AG09309 (cell line): Measurements from ENCODE around the gene TSC1.

ENCODE experiments used
- DNase-seq: peaks from one replicate; pipeline ENCODE4 v3.0.0-alpha.2; 2010; ENCODE audit warnings: low read depth
- H3K4me3 ChIP-seq: 2 replicates; pipeline ENCODE4 v1.5.1; 2011; ENCODE audit warnings: mild to moderate bottlenecking, low read depth, low read length, moderate library complexity; ENCODE audit not compliant: control insufficient read depth
- CTCF ChIP-seq: IDR thresholded peaks from 2 replicates; pipeline ENCODE4 v1.5.1; 2011; ENCODE audit warnings: mild to moderate bottlenecking, low read depth, low read length, inconsistent platforms; ENCODE audit not compliant: insufficient read depth, control insufficient read depth; ENCODE audit errors: missing control alignments

Gene TSC1

GRCh38 chr9:132983491-132984201, 39.2 kb upstream of the TSC1 start:
- DNase-seq, result no peak
- no peak overlapping the region for H3K4me3 ChIP-seq
- TF ChIP-seq CTCF, result no peak

DNA sequence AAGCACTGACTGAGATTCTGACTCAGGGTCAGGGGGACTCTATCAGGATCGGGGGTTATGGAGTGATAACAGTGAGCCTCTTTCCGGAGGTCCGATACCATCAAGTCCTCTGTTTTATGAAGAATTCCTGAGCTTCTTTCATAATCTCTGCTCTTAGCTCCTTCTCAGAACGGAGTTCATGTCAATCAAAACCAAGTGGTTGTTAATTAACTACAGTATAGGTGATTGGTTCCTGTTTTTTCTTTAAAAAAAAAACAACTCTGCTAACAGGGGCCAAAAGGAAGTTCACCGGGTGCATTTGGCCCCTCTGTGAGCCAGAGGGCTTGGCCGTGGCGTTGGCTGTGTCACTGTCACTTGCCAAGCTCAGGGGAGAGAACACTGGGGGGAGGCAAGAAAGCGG, 38.0 kb upstream of the TSC1 start:
- no peak for TF ChIP-seq CTCF
- no peak for DNase-seq
- no peak overlapping the region for H3K4me3 ChIP-seq

GRCh38 chr9:132980157-132980556, 35.7 kb upstream of the TSC1 start:
- DNase-seq, result no peak
- TF ChIP-seq CTCF, result no peak
- H3K4me3 ChIP-seq, result no peak overlapping the region

- H3K4me3 ChIP-seq, result no peak within 1 kb of the TSS
- TF ChIP-seq CTCF, result no peak
- DNase-seq, result no peak
Measured at GRCh38 chr9:132978451-132979131, 34.2 kb upstream of the TSC1 start, which contains the start of gene GFI1B. Gene GFI1B, plus strand, starts transcription at chr9:132978694. Its CDS starts 7,985 bp downstream, at chr9:132986679.

- no peak for TF ChIP-seq CTCF
- DNase-seq, result no peak
- H3K4me3 ChIP-seq, result no peak overlapping the region
Measured at GRCh38 chr9:132978112-132978450, 33.7 kb upstream of the TSC1 start.

DNA sequence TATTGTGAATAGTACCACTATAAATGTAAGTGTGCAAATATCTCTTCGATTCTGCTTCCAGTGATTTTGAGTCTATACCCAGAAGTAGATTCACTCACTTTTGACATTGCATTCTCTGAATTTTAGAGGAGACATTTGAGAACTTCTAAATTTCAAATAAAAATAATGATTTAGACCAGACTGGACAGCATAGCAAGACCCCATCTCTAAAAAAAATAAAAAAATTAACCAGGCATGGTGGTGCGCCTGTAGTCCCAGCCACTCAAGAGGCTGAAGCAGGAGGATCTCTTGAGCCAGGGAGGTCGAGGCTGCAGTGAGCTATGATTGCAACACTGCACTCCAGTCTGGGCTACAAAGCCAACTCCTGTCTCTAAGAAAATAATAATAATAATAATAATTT, 32.2 kb upstream of the TSC1 start:
- H3K4me3 ChIP-seq, result no peak overlapping the region
- no peak for DNase-seq
- no peak for TF ChIP-seq CTCF
